Medulla oblongata (tissue), 1 donor: ENCODE data around the gene NBPF1.
"Not testable (repeated sequence)": the region's sequence is repeated elsewhere in the genome, so short reads cannot be mapped to it uniquely, and the experiment has no call there.

Experiments used
- DNase-seq: peaks from one replicate; pipeline ENCODE4 v3.0.0-alpha.2; 2015; ENCODE audit errors: extremely low spot score

The NBPF1 gene

GRCh38 chr1:16545682-16546095 is 67.7 kb downstream of the NBPF1 start:
- not testable (repeated sequence) for DNase-seq

- DNase-seq: not testable (repeated sequence)
Observed at GRCh38 chr1:16540421-16540893, 72.9 kb downstream of the NBPF1 start.

- not testable (repeated sequence) for DNase-seq
Observed at GRCh38 chr1:16537528-16537927, 75.8 kb downstream of the NBPF1 start.

GRCh38 chr1:16536796-16537195 is 76.6 kb downstream of the NBPF1 start:
- not testable (repeated sequence) for DNase-seq

GRCh38 chr1:16535898-16536297 is 77.5 kb downstream of the NBPF1 start:
- not testable (repeated sequence) for DNase-seq

GRCh38 chr1:16535487-16535886 is 77.9 kb downstream of the NBPF1 start:
- not testable (repeated sequence) for DNase-seq

- DNase-seq: not testable (repeated sequence)
Observed at GRCh38 chr1:16534829-16535456, 78.4 kb downstream of the NBPF1 start.

GRCh38 chr1:16534239-16534828 is 79.0 kb downstream of the NBPF1 start:
- not testable (repeated sequence) for DNase-seq

- not testable (repeated sequence) for DNase-seq
Observed at GRCh38 chr1:16532235-16532991, 81.0 kb downstream of the NBPF1 start.

GRCh38 chr1:16528338-16528737 is 85.0 kb downstream of the NBPF1 start:
- not testable (repeated sequence) for DNase-seq

- DNase-seq: not testable (repeated sequence)
Observed at GRCh38 chr1:16525769-16526168, 87.6 kb downstream of the NBPF1 start.

GRCh38 chr1:16521679-16522078 is 91.7 kb downstream of the NBPF1 start:
- DNase-seq: not testable (repeated sequence)

GRCh38 chr1:16521288-16521583 is 92.1 kb downstream of the NBPF1 start:
- DNase-seq: no peak

- not testable (repeated sequence) for DNase-seq
Observed at GRCh38 chr1:16520435-16521287, 92.7 kb downstream of the NBPF1 start.

- DNase-seq: not testable (repeated sequence)
Observed at GRCh38 chr1:16519255-16519951, 94.0 kb downstream of the NBPF1 start.

GRCh38 chr1:16518913-16519254 is 94.5 kb downstream of the NBPF1 start:
- not testable (repeated sequence) for DNase-seq

GRCh38 chr1:16516694-16517410 is 96.5 kb downstream of the NBPF1 start:
- DNase-seq: not testable (repeated sequence)

GRCh38 chr1:16514107-16515055 is 99.0 kb downstream of the NBPF1 start, which contains the start of gene RNU1-1:
RNU1-1 (minus strand) TSS chr1:16514285.
- DNase-seq: peak; percentile 76

- peak; percentile 70 for DNase-seq
Observed at GRCh38 chr1:16513412-16514106, 99.8 kb downstream of the NBPF1 start.
